ENCODE results near the gene LPIN3. TPM values are rescaled to one million over a fixed set of nuclear protein-coding genes. Genes with fewer than 3 reads are reported as not detected.

Gene LPIN3
- total and polyA plus RNA-seq, 2 of the 8 experiments (the other 6 are each of a cell fraction or from before 2014, with no cell fraction given), result 3.7 to 3.9 TPM

DNA sequence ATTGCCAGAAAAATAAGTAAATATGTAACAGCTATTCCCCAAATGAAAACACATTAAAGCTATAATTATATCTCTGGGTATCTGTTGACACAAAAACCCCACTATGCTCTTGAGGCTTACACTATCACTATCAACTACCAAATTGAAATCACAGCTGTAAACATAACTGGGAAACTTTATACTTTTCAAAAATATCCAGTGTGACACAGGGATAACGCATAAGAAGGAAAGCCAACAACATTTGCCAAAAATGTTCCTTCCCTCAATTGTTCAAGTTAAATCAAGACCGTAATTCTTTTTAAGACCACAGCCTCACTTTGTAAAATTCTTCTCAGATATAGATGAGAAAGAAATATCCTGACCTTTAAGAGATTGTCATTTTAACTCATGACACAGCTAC lies 26.2 kb upstream of the LPIN3 start:
- whole genome bisulfite sequencing, 2 experiments (ENCODE audit: extremely low coverage in 1 of 2, insufficient coverage in 1 of 2, insufficient read length in 1 of 2, insufficient replicate concordance in 2 of 2, low coverage in 1 of 2, low lambda C conversion rate in 2 of 2, missing lambda C conversion rate in 1 of 2), result 92% methylated on average over 2 of the region's 2 CpGs; no CpG with 5 or more reads in 1 of the 2 experiments
- TF ChIP-seq BACH1 (IDR thresholded peaks at IDR 0.05; ENCODE audit: low read length), result no peak

More for the DNA sequence above, 26.2 kb upstream of the LPIN3 start:
- Histone ChIP-seq H2BK12ac (ENCODE audit: low read depth, low read length) (no peak overlapping the region), H2BK120ac (replicated peaks; ENCODE audit: low read depth, low read length) (no peak overlapping the region), H2BK5ac (ENCODE audit: low read depth, low read length) (no peak overlapping the region), H3K36me3 (ENCODE audit: control insufficient read depth in 2 of 4, insufficient read depth in 4 of 4, low read length in 3 of 4) (no peaks in the 10 kb centered on the region), H3K9me3 (ENCODE audit: insufficient read depth in 2 of 2, low read depth in 1 of 2, low read length in 1 of 2) (0 out of 4 replicates have a peak, but pooled peaks cover 0 to 4% of the 10 kb centered on the region in 2 experiments), H3K4me2 (ENCODE audit: insufficient read depth in 1 of 2, low read depth in 2 of 2, low read length in 2 of 2) (no peak overlapping the region), H2AFZ (ENCODE audit: low read length) (no peak overlapping the region), H3K4me3 (ENCODE audit: extremely low read depth in 1 of 4, insufficient read depth in 2 of 4, low read depth in 3 of 4, low read length in 4 of 4) (no peak overlapping the region), H4K91ac (replicated peaks; ENCODE audit: insufficient read length, low read length) (no peak overlapping the region), H3K23ac (ENCODE audit: insufficient read length) (no peak overlapping the region), H4K5ac (ENCODE audit: insufficient read length, low read depth, low read length) (no peak overlapping the region), H3K9ac (replicated peaks in 1 of 4; ENCODE audit: extremely low read depth in 1 of 4, low read depth in 3 of 4, low read length in 3 of 4) (no peak overlapping the region), H3K14ac (ENCODE audit: insufficient read length) (no peak overlapping the region), H3K79me2 (ENCODE audit: control insufficient read depth in 1 of 2, insufficient read depth in 2 of 2, low read length in 2 of 2) (no peaks in the 10 kb centered on the region), H3K4me1 (replicated peaks in 1 of 4; ENCODE audit: control insufficient read depth in 3 of 4, insufficient read depth in 4 of 4, low read length in 3 of 4) (peaks cover 0 to 4% (median 1%) of the 10 kb centered on the region in 4 experiments; a peak in 4 of 7 replicates), H4K20me1 (replicated peaks in 1 of 2; ENCODE audit: control insufficient read depth in 1 of 2, insufficient read depth in 2 of 2, low read length in 2 of 2) (peaks cover 0 to 2% of the 10 kb centered on the region in 2 experiments), H3K18ac (ENCODE audit: extremely low read depth, low read length) (no peak overlapping the region), H3K4ac (replicated peaks; ENCODE audit: insufficient read length, low read depth, low read length) (no peak overlapping the region), H3K23me2 (ENCODE audit: low read depth, low read length) (peaks cover 6% of the 10 kb centered on the region; the same call in 1 of the 2 replicates), H2BK20ac (ENCODE audit: low read length) (no peak overlapping the region), H4K8ac (ENCODE audit: extremely low read depth, insufficient read depth, low read length) (no peak overlapping the region), H3K27ac (ENCODE audit: low read depth, low read length) (no peak overlapping the region), H3K79me1 (ENCODE audit: low read depth, low read length) (no peaks in the 10 kb centered on the region), H2AK5ac (ENCODE audit: low read depth, low read length) (no peak overlapping the region), H3K56ac (replicated peaks; ENCODE audit: insufficient read length, low read depth, low read length) (no peak overlapping the region), H2BK15ac (ENCODE audit: low read length) (no peak overlapping the region), H3K27me3 (replicated peaks in 1 of 4; ENCODE audit: control insufficient read depth in 3 of 4, extremely low read depth in 1 of 4, insufficient read depth in 3 of 4, low read length in 3 of 4) (peaks cover 0 to 4% (median 2%) of the 10 kb centered on the region in 4 experiments; a peak in 3 of 7 replicates)
- ChIA-PET POLR2A (ENCODE audit: partially characterized antibody) (interaction anchor here (0.7 kb wide), 1 partner anchor 10 kb away, joined by 3 read pairs; no protein-coding TSS in a partner anchor), CTCF (ENCODE audit: partially characterized antibody) (interaction anchor here (1.7 kb wide), 1 partner anchor 64 kb away, joined by 6 read pairs; no protein-coding TSS in a partner anchor)
- no peak for FAIRE-seq
- DNase-seq (ENCODE audit: low read depth in 1 of 2, low spot score in 2 of 2), result no peak

Measured in H1 (cell line).